NCI-H446 (cell line): ENCODE data around the gene SLC4A1AP.

Experiments used
- DNase-seq, 2 experiments: peaks; one replicate each; lab custom pipeline; 2025; lab: John Stamatoyannopoulos, UW

Gene SLC4A1AP

GRCh38 chr2:27742571-27742970, 78.9 kb downstream of the SLC4A1AP start:
- no peak for DNase-seq
